Fibroblast of lung (primary cell): ENCODE results near the gene GNPAT.

Source experiments
- EZH2 ChIP-seq: IDR thresholded peaks from 2 replicates; pipeline ENCODE4 v1.5.1; 2012; ENCODE audit warnings: low read length, control low read depth, mild to moderate bottlenecking; ENCODE audit errors: missing control alignments
- TF ChIP-seq, protein P1 (sequence below), 2 donors: IDR thresholded peaks in 1 of 2; conservative IDR thresholded peaks in 1 of 2; 1 replicate in 1 of 2; 2 replicates in 1 of 2; pipeline ENCODE4 v1.5.1; 2011 to 2012; ENCODE audit warnings: low read length in 2 of 2, control low read depth in 1 of 2, inconsistent platforms in 1 of 2, low read depth in 1 of 2, mild to moderate bottlenecking in 1 of 2

- TF ChIP-seq, protein P1, sequence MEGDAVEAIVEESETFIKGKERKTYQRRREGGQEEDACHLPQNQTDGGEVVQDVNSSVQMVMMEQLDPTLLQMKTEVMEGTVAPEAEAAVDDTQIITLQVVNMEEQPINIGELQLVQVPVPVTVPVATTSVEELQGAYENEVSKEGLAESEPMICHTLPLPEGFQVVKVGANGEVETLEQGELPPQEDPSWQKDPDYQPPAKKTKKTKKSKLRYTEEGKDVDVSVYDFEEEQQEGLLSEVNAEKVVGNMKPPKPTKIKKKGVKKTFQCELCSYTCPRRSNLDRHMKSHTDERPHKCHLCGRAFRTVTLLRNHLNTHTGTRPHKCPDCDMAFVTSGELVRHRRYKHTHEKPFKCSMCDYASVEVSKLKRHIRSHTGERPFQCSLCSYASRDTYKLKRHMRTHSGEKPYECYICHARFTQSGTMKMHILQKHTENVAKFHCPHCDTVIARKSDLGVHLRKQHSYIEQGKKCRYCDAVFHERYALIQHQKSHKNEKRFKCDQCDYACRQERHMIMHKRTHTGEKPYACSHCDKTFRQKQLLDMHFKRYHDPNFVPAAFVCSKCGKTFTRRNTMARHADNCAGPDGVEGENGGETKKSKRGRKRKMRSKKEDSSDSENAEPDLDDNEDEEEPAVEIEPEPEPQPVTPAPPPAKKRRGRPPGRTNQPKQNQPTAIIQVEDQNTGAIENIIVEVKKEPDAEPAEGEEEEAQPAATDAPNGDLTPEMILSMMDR (conservative IDR thresholded peaks at IDR 0.05 in 1 of 2, IDR thresholded peaks at IDR 0.05 in 1 of 2; ENCODE audit: low read depth in 1 of 2, low read length in 2 of 2), result no peak
- no peak for TF ChIP-seq EZH2
Observed at GRCh38 chr1:231226156-231226555, 14.9 kb upstream of the GNPAT start.
